Femur (tissue), 1 donor: ENCODE data around the gene PPP1R1C.
"Not testable (repeated sequence)": the region's sequence is repeated elsewhere in the genome, so short reads cannot be mapped to it uniquely, and the experiment has no call there.

Source experiments
- DNase-seq: peaks from one replicate; pipeline ENCODE4 v3.0.0-alpha.2; 2017

Gene PPP1R1C, protein sequence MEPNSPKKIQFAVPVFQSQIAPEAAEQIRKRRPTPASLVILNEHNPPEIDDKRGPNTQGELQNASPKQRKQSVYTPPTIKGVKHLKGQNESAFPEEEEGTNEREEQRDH

DNA sequence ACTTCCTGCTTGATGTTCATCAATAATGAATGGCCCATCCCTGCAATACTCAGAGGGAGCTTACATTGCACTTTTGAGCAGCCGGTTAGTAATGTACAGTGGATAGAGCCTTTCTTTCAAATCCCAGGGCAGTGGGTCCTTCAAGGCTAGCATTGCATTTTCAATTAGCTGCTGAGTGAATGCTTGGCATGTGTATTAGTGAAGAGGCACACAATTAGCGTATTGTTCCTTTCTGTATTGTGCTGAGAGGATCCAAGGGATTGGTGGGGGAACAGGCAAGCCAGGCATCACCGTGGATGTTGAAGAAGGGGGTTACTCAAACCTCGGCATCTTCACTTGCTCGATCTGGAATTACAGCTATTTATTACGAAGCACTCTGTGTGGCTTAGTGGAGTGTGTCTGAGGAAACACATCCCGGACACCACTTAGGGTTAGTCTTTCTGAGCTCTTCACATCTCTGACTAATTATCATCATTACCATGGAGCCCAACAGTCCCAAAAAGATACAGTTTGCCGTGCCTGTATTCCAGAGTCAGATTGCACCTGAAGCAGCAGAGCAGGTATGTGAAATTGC is at the start of gene PPP1R1C:
TSS of gene PPP1R1C (plus strand) at position 222 of the 574 bp plus-strand sequence. CDS start at position 480, 258 bp downstream.
- DNase-seq = no peak

DNA sequence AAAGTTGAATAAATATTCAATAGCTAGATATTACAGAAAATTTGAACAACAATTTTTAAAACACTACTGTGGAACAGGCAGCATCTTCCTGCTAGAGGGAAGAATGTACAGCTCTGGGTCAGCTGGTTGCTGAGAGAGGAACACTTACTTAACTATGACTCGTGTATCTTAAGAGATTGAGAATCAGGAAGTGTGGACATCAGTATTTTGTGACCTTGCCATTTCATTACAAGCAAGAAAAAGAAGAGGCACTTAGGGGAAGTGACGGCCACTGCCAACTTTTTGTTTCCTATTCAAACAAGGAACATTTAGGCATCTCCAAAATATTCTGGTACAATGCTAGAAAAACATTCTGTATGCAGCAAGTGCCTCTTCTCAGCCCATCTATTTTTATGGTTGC is 48.2 kb upstream of the PPP1R1C start:
- DNase-seq = no peak

DNA sequence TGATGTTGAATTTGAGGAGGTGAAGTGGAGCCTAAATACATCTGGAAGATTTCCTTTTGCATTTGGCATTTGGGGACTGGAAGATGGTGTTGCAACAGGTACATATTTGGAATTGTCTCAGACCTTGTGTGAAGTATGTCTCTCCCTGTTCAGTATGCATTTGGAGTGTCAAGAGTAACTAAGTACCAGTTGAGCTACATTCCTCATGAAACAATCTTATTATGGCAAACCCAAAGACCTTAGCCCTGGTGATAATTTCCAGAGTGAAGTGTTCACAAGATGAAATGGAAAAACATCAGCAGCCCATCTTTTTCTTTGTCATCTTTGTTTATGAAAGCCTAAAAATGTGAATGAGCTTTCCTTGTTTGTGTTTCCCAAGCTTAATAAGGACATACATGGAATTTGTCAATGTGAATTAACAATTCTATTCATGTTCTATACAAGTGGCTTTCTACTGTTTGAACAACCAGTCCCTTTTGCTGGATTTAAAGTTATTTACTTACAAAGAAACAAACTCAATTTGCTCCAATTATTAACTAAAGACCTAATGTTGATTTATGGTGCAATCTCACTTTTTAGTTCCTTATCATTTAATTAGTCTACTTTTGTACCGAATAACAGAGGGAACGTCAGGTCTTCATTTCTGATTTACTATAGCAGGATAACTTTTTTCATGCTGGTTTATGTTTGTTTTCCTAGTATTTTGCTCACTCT is 42.1 kb upstream of the PPP1R1C start:
- no peak for DNase-seq

DNA sequence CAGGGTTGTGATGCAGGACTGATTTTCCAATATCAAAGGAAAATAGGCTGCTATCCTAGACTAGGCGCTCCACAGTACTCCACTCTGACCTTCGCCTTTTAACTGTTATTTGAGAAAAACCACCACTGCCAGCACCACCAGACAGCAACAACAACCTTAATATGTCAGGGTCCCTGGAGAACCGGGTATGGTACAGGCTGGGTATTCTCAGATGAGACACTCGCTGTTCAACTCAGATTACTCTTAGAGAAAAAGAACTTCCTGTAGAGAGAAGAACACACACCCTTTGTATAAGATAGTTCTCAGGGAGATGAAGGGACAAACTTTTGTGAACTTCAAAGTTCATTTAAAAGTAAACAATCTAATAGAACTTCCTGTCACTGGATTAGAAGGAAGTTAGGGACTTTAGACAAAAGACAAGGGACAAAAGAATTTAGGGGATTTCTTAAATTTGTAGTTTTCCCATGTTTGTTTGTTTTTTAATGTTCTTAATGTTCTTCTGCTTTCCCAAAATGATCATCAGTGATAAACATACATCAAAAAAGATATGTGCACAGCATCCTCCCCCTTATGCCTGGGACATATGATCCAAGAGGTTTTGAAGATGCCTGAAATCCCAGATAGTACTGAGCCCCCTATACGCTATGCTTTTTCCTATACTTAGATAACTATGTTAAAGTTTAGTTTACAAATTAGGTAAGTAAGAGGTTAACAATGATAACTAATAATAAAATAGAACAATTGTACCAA is 41.3 kb upstream of the PPP1R1C start:
- no peak for DNase-seq

DNA sequence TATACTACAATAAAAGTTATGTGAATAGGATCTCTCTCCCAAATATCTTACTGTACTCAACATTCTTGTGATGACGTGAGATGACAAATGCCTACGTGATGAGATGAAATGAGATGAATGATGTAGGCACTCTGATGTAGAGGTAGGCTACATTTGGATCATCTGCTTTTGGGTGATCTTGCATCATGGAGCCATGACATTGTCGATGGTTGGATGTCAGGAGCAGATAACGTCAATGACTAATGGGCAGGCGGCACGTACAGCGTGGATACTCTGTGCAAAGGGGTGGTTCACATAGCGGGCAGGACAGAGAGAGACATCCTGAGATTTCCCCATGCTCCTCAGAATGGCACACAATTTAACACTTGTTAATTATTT is 40.8 kb upstream of the PPP1R1C start:
- no peak for DNase-seq

DNA sequence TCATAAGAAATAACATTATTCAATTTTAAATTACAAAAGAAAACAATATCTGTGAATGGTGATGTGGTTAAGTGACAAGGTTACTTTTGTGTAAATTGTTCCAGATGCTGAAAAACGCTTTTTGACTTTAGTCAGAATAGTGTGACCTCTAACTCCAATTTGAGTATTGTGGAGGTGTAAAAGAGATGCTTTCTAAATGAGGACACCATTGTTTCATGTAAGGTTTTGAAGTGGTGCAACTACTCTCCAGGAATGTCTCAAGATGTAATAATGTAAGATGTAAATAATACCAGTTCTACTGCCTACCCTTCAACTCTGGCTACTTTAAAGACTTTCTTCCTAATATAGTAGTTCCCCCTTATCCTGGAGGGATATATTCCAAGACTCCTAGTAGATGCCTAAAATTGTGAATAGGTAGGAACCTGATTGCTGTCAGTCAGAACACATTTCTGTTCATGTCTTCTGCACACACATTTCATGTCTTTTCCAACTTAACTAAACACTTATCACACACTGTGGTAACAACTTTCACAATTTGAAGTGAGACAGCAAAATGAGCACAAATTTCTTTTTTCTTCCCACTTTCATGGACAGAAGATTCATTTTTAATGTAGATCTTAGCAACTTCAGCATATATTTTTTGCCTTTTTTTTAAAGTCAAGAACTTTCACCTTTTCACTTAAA is 39.1 kb upstream of the PPP1R1C start:
- no peak for DNase-seq

DNA sequence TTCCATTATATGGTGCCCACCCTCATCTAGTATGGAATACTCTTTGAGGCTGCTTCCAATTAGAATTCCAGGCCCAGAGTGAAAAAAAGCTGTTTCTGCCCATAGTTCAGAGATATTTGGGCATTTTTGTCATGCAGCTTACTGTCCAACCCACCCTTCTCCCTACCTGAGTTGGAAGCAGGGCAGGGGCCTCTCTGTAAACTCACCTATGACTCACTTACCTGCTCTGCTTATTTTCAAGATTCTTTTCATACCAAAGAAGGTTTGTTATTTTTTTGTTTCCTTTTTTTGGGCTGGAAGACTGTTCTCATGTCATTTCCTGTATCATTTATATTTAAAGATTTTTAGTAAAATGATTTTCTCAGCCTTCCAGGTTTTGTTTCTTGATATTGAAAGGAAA is 38.4 kb upstream of the PPP1R1C start:
- DNase-seq = no peak

DNA sequence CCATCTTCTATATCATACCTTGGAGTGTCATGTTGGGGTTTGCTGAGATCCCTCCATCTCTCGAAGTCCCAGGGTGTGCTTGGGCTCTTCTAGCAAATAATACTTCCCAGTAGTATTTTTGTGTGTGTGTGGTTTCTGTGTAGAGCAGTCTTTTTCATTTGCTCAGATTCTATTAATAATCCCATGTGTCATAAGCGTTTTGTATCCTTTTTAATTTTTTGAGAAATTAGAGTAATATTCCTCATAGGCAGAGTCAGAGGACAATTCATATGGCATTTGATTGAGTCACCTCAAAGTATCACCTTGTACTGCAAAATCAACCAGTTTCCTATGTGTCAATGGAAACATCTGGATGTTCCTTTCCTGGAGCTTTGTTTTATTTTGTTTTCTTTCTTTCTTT is 37.4 kb upstream of the PPP1R1C start:
- DNase-seq = no peak

DNA sequence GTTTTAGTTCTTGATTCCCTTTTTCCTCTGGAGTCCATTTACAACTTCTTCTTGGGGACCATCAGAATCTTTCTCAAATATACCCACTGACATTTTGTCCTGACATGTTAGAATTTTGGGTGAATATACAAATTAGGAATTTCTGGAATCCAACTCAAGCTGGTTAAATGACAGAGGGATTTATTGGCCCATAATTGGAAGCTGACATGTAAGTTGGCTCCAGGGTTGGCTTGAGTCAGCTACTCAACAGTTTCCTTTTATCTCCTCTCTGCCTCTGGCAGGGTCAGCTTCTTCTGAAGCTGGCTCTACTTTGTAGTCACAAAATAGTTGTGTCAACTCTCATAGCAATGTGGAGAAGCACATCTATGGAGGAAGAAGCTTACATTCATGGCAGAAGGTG is 36.6 kb upstream of the PPP1R1C start:
- DNase-seq = no peak

DNA sequence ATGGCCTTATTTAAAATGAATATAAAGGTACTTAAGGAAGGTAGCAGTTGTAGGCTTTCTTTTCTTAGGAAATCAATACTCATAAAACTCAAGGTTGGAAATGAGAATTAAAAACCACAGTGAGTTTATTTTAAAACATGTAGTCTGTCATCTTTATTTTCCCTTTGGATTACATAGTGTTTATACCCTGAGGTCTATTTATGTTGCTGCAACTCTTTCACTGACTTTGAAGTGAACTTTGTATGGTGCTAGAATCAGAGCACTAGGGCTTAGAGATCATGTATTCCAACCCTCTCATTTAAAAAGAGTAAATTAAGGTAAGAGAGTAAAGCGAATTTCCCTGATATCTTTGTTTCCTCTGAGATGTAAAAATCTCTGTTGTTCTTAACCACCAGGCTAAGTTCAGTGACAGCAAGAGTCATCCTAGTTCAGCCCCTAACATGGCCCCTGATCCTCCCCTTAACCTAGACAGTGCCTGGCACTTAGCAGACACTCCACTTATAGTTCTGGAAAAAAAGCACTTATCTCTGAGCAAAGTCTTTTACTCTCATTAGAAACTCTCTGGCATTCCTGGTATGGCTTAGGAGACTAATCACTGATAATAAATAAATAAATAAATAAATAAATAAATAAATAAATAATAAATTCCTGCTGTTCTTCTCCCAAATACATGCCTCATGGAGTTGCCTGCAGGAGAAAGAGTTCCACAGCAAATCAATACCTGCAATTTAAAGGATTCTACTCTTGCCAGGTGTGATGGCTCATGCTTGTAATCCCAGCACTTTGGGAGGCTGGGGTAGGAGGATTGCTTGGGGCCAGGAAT is 33.0 kb upstream of the PPP1R1C start:
- DNase-seq = no peak

DNA sequence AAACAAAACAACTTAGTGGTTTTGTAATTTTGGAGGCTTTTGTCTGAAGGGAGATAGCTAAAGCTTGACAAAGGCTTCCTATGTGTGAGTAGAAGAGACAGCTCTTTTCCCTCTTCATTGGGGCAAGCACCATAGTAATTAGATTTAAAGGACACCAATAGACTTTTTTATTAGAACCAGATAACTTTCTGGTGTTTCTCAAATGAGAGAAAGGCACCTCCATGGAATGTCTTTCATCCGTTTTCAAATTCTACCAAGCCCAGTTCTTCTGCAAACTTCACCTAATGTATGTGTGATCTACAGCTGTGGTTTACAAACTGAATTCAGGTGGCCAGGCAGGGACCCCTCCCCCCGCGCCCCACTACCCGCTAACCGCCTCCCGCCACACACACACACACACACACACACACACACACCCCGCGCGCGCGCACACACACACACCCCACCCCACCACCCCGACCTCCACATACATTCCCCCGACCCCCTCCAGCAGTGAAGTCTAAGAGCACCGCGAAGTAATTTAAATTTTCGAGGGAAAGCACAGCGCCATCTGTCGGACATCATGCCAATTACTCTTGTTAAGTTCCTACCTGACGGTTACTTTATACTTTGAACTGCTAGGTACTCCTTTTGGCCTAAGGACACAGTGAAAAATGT is 31.6 kb upstream of the PPP1R1C start:
- peak; percentile 70 for DNase-seq

DNA sequence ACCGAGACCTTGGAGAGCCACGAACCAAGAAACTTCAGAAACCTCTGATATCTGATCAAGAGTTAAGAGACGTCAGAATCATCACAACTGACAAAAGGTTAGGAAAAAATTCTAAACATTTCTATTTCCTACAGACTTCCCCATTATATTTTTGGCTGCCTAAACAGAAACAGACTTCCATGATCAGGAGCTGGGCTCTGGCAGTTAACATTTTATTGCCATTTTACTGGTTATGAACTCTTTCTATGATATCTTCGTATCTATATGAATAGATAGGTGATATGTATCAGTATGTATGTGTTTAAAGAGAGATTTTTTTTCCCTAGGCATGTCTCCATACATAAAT is 31.1 kb upstream of the PPP1R1C start:
- DNase-seq = no peak

DNA sequence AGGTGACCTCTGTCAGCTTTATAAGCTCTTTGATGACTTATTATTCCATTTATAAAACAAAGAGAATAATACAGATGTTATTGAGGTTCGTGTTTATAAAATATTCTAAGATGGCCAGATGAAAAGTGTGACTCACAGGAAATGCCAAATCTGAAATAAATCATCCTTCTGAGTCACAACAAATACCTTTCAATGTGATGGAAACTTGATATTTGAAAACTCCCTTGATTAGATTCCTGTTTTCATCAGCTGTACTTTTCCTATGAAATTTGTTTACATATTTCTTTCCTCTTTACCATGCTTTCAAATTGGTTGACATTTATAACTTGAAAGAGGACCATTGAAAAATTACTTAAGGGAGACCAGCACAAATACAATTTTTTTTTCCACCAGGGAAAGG is 30.6 kb upstream of the PPP1R1C start:
- no peak for DNase-seq

DNA sequence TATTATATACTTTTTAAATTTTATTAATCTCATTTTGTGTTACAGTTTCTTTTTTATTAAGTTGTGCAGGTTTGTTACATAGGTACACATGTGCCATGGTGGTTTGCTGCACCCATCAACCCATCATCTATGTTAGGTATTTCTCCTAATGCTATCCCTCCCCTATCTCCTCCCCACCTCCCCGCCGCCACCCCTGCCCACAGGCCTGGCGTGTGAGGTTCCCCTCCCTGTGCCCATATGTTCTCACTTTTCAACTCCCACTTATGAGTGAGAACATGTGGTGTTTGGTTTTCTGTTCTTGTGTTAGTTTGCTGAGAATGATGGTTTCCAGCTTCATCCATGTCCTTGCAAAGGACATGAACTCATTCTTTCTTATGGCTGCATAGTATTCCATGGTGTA is 29.8 kb upstream of the PPP1R1C start:
- DNase-seq = not testable (repeated sequence)

DNA sequence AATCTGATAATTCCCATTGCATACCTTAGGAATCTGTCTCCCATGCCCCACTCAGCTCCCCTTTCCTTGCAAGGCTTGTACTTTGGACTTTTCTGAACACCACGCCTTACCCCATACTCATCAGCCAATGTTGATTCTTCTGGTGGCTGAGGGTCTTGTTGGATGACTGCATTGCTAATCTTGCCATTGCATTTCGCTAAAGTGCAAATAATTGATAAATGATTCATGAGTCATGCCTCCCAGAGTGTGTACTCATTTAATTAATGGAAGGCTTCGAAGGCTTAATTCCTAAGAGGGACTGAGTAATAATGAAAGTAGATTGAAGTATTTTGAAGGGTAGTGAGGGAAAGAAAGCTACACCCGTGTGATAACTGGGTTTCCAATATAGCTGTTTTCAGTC is 28.0 kb upstream of the PPP1R1C start:
- no peak for DNase-seq

DNA sequence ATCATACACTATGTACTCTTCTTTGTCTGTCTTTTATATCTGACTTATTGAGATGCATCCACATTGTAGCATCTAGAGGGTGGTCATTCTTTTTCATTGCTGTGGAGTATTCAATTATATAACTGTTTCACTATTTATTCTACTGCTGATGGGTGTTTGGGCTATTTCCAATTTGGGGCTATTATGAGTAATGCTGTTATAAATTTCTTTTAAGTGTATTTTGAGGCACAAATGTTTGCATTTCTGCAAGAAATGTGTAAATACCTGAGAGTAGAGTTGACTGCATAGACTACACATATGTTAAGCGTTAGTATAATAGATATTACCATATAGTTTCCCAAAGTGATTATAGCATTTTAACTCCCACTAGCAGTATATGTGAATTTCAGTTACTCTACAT is 26.9 kb upstream of the PPP1R1C start:
- DNase-seq = no peak

DNA sequence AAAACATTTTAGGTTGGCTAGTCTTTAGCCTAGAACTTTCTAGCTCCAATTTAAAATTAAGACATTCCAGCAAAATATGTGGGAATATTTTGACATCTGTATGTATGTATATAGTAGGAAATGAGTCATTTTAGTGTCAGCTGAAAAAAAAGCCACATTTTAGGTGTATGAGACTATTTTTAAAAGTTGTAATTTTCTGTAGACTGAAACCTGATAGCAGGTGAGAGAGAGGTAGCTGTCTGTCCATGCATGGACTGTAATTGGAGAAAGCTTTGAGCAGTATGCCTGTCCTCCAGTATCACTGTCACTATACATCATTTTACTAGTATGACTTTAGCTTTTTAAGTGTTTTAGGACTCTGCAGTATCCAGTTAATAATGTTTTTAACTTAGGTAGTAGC is 26.1 kb upstream of the PPP1R1C start:
- DNase-seq = no peak

DNA sequence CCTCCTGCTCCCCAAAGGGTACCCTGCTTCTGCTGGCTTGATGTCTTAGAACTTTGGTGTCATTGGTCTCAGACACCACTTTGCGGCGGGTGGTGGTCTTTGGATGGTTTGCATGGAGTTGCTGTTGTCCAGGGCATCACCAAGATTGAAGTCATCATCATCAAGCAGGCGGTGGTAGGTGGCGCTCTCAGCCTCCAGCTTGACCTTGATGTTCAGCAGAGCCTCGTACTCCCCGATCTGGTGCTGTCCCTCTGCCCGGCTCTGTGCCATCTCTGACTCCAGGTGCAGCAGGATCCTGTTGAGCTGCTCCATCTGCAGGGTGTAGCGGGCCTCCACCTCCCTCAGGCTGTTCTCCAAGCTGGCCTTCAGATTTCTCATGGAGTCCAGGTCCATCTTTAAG is 24.5 kb upstream of the PPP1R1C start:
- DNase-seq = not testable (repeated sequence)

DNA sequence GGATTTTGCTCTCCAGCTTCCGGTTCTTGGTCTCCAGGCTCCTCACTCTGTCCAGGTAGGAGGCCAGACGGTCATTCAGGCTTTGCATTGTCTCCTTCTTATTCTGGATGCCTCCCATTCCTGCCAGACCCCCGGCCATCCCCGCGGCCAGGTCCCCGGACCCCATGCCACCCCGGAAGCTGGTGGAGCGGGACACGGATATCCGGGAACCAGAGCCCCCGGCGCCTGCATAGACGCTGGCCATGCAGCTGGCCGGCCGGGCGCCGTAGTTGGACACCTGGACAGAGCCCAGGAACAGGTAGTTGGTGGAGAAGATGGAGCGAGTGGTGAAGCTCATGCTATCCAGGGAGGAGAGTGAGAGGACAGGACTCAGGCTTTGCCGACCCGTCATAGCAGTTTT is 23.5 kb upstream of the PPP1R1C start:
- DNase-seq = no peak

DNA sequence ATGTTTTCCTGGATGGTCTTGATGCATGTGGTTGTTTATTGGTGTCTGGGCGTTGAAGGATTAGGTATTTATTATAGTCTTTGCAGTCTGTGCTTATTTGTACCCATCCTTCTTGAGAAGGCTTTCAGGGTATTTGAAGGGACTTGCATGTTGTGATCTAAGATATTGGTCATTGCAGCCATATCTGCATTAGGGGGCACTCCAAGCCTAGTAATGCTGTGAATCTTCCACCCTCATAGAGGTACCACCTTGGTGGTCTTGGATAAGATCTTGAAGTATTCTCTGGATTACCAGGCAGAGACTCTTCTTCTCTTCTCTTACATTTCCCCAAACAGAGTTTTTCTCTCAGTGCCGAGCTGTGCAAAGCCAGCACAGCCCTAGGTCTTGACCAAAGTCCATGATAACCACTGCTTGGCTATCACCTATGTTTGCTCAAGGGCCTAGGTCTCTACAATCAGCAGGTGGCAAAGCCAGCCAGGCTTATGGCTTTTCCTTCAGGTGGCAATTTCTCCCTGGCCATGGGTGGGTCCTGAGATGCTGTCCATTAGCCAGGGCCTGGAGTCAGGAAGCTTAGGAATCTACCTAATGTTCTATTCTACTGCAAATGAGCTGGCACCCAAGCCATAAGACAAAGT is 15.4 kb upstream of the PPP1R1C start:
- no peak for DNase-seq

DNA sequence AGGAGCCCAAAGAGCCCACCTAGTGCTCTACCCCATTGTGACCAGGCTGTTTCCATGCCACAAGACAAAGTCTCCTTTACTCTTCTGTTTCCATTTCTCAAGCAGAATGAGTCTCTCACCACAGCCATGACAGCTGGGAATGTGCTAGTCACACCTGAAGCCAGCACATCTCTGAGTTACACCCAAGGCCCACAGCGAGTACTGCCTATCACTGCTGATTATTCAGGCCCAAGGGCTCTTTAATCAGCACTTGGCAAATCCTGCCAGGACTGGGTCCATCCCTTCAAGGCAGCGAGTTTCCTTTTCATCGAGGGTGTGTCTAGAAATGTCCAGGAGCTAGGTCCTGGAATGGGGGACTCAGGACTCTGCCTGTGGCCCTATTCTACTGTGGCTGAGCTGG is 14.6 kb upstream of the PPP1R1C start:
- no peak for DNase-seq
